ENCODE measurements around the gene TMEM184A.

Gene TMEM184A

GRCh38 chr7:1562116-1562515 is 6.1 kb upstream of the TMEM184A start:
- no peak for DNase-seq (ENCODE audit: low read depth, low spot score)
- TF ChIP-seq CTCF (IDR thresholded peaks at IDR 0.05; ENCODE audit: low read depth, low read length) = no peak
- in situ Hi-C loops (cut with HindIII; ENCODE audit: low sequenced_read_pairs) = no loop called here
- H3K4me3 ChIP-seq (ENCODE audit: low read depth, low read length) = no peak overlapping the region

GRCh38 chr7:1561036-1561940 is 5.3 kb upstream of the TMEM184A start:
- H3K4me3 ChIP-seq (ENCODE audit: low read depth, low read length) = no peak overlapping the region
- DNase-seq (ENCODE audit: low read depth, low spot score) = no peak
- in situ Hi-C loops (cut with HindIII; ENCODE audit: low sequenced_read_pairs) = no loop called here
- TF ChIP-seq CTCF (IDR thresholded peaks at IDR 0.05; ENCODE audit: low read depth, low read length) = no peak

GRCh38 chr7:1560620-1561031 is 4.6 kb upstream of the TMEM184A start:
- no peak for TF ChIP-seq CTCF (IDR thresholded peaks at IDR 0.05; ENCODE audit: low read depth, low read length)
- no peak for DNase-seq (ENCODE audit: low read depth, low spot score)
- no peak overlapping the region for H3K4me3 ChIP-seq (ENCODE audit: low read depth, low read length)
- in situ Hi-C loops (cut with HindIII; ENCODE audit: low sequenced_read_pairs) = no loop called here

- TF ChIP-seq CTCF (IDR thresholded peaks at IDR 0.05; ENCODE audit: low read depth, low read length) = no peak
- in situ Hi-C loops (cut with HindIII; ENCODE audit: low sequenced_read_pairs) = no loop called here
- H3K4me3 ChIP-seq (ENCODE audit: low read depth, low read length) = no peak overlapping the region
- DNase-seq (ENCODE audit: low read depth, low spot score) = no peak
These were observed 3.9 kb upstream of the TMEM184A start for GRCh38 chr7:1559626-1560590.

GRCh38 chr7:1558841-1559625 is 3.0 kb upstream of the TMEM184A start:
- no peak overlapping the region for H3K4me3 ChIP-seq (ENCODE audit: low read depth, low read length)
- in situ Hi-C loops (cut with HindIII; ENCODE audit: low sequenced_read_pairs) = no loop called here
- no peak for TF ChIP-seq CTCF (IDR thresholded peaks at IDR 0.05; ENCODE audit: low read depth, low read length)
- DNase-seq (ENCODE audit: low read depth, low spot score) = no peak
